Upper lobe of right lung (tissue), 1 donor: ENCODE results near the gene CACNB3. TPM values are rescaled to one million over a fixed set of nuclear protein-coding genes. Genes with fewer than 3 reads are reported as not detected.

Experiments used
- ATAC-seq: fragments of 200-7000 bp; cut with Tn5 transposase; one replicate; pipeline ENCODE4 v1.9.1; 2020; ENCODE audit warnings: mild to moderate bottlenecking, moderate library complexity
- DNase-seq: peaks from one replicate; pipeline ENCODE4 v3.0.0-alpha.2; 2020
- H3K27ac ChIP-seq: fragments of 200-600 bp; one replicate; pipeline ENCODE4 v1.8.0; 2022
- H3K27me3 ChIP-seq: fragments of 200-600 bp; one replicate; pipeline ENCODE4 v1.8.0; 2022; ENCODE audit warnings: mild to moderate bottlenecking
- H3K36me3 ChIP-seq: fragments of 200-600 bp; one replicate; pipeline ENCODE4 v1.8.0; 2022
- H3K4me1 ChIP-seq: fragments of 200-600 bp; one replicate; pipeline ENCODE4 v1.8.0; 2022
- H3K4me3 ChIP-seq: fragments of 200-600 bp; one replicate; pipeline ENCODE4 v1.8.0; 2022; ENCODE audit warnings: mild to moderate bottlenecking
- H3K9me3 ChIP-seq: fragments of 200-600 bp; one replicate; pipeline ENCODE4 v1.8.0; 2022
- intact Hi-C: fragments of 100-400 bp; cut with DNase I; formaldehyde crosslinking; loops from one replicate; pipeline ENCODE4 v1.11.0; 2022
- total RNA-seq: library from RNA; stranded (reverse); fragmentation: NEBNext Ultra II Directional; extraction: Animal tissue kit (Norgen Biotek cat#: 25700); gene quantifications from one replicate; pipeline ENCODE4 v1.2.1, GENCODE V29; 2021
- TF ChIP-seq, protein P1 (sequence below): fragments of 200-600 bp; IDR thresholded peaks from one replicate; pipeline ENCODE4 v1.8.0; 2022; ENCODE audit warnings: antibody characterized with exemption
- donor health status: DM: no; HTN: yes; CAD: no; lungs with severe emphysema.

CACNB3 gene
- total RNA-seq, 1 donor from 2014 or later: 24.4 TPM

DNA sequence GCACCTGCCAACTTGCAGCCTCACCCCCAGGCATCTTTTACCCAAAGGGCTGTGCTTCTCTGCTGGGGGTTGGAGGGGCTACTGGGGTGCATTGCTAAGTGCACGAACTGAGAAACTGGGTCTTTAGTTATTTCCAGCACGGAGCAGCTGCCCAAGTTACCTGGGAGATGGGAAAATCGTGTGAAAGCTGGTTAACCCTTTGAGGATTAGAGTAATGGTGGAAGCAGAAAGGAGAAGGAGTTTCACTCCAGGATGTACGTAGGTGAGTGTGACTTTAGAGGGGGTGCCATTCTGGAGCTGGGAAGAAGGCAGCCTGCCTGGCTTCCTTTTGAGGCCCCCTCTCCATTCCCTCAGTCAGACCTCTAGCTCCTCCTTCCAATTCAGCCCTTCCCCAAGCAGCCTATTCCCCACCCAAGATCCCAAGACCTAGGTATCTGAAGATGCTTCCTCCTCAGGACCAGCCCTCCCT, 28.4 kb upstream of the CACNB3 start:
- Histone ChIP-seq H3K9me3 (no peaks in the 10 kb centered on the region), H3K36me3 (no peaks in the 10 kb centered on the region), H3K27ac (peak overlapping the region; percentile 89), H3K4me3 (peak overlapping the region; percentile 85), H3K27me3 (no peaks in the 10 kb centered on the region), H3K4me1 (peaks cover 12% of the 10 kb centered on the region)
- ATAC-seq: no peak
- no peak for DNase-seq
- TF ChIP-seq, protein P1, sequence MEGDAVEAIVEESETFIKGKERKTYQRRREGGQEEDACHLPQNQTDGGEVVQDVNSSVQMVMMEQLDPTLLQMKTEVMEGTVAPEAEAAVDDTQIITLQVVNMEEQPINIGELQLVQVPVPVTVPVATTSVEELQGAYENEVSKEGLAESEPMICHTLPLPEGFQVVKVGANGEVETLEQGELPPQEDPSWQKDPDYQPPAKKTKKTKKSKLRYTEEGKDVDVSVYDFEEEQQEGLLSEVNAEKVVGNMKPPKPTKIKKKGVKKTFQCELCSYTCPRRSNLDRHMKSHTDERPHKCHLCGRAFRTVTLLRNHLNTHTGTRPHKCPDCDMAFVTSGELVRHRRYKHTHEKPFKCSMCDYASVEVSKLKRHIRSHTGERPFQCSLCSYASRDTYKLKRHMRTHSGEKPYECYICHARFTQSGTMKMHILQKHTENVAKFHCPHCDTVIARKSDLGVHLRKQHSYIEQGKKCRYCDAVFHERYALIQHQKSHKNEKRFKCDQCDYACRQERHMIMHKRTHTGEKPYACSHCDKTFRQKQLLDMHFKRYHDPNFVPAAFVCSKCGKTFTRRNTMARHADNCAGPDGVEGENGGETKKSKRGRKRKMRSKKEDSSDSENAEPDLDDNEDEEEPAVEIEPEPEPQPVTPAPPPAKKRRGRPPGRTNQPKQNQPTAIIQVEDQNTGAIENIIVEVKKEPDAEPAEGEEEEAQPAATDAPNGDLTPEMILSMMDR: no peak
- intact Hi-C loops: no loop called here

DNA sequence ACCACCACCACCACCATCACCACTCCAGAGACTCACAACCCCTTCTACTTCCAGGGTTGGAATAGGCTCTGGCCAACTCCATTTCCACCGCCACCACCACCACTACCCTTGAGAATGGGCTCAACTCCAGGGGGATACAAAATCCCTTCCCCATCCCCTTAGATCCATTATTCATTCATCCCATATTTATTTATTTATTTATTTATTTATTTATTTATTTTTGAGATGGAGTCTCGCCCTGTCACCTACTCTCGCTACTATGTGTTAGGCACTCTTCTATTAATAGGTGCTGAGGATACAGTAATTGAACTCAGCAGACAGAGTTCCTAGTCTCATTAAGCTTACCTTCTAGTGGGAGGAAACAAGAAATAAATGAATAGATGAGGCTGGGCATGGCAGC, 24.6 kb upstream of the CACNB3 start:
- Histone ChIP-seq H3K27ac (no peak overlapping the region), H3K4me3 (no peak overlapping the region), H3K4me1 (peaks cover 8% of the 10 kb centered on the region), H3K36me3 (no peaks in the 10 kb centered on the region), H3K9me3 (no peaks in the 10 kb centered on the region), H3K27me3 (no peaks in the 10 kb centered on the region)
- DNase-seq: no peak
- intact Hi-C loops: no loop called here
- TF ChIP-seq, protein P1: no peak
- no peak for ATAC-seq

DNA sequence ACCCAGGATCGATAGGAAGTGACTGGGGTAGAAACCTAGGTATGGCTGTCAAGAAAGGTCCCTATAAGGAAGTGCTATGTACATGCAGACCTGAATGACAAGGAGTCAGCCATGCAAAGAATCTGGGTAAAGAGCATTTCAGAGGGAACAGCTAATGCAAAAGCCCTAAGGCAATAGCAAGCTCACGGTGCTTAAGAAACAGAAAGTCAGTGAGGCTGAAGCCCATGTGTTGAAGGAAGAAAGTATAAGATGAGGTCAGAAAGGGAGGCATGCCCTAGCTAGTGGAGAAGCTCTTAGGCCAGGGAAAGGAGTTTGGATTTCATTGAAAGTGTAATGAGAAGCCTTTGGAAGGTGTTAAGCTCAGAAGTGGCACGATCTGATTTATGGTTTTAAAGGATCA, 23.4 kb upstream of the CACNB3 start:
- Histone ChIP-seq H3K4me3 (no peak overlapping the region), H3K9me3 (no peaks in the 10 kb centered on the region), H3K27me3 (peaks cover 5% of the 10 kb centered on the region), H3K36me3 (no peaks in the 10 kb centered on the region), H3K27ac (no peak overlapping the region), H3K4me1 (peaks cover 4% of the 10 kb centered on the region)
- ATAC-seq (no peak), DNase-seq (no peak)
- intact Hi-C loops: loop anchor here (1.0 kb wide), 1 partner anchor 42 kb away; no protein-coding TSS in a partner anchor
- TF ChIP-seq, protein P1: no peak

DNA sequence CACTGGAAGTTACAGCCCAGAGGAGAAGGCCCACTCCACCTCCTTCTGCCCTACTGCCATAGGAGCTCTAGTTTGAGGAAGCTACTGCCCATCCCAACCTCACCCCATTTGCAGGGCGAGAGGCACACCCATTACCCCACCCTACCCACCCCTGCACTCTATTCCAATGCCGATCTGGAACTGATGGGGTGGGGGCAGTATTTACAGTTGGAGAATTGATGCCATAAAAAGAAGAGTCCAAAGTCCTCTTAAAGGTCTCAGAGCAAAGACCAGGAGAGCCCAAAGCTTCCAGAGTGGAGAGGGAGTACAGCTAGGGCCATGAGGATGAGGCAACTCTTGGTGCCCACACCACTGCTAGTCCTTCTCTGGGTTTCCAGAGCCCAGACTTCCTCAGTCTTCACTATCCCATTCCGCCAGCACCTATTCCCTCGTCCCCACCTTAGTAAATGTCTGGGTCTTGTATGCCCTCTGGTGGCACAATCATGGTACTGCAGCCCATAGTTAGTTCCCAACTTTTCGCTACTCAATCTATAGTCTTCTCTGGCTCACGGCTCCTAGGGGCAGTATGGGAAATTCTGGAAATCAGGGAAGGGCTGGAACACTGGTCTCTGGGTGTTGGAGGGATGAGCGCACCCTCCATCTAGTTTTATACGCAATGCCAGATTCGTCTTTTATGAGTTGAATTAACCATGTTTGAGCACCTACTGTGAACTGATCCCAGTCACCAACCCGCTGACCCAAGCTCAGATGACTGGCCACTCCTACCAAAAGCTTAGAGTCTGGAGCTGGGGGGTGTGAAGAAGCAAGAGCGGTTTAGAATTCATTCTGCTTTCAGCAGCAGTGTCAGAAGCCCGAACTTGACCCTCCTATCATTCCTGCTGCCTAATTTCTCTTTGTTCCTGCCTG, 22.5 kb upstream of the CACNB3 start:
- Histone ChIP-seq H3K4me1 (peaks cover 4% of the 10 kb centered on the region), H3K9me3 (no peaks in the 10 kb centered on the region), H3K4me3 (no peak overlapping the region), H3K36me3 (no peaks in the 10 kb centered on the region), H3K27ac (no peak overlapping the region), H3K27me3 (peaks cover 5% of the 10 kb centered on the region)
- ATAC-seq (peak; percentile 98), DNase-seq (no peak)
- intact Hi-C loops: loop anchor here (1.0 kb wide), 1 partner anchor 43 kb away; no protein-coding TSS in a partner anchor
- TF ChIP-seq, protein P1: peak; percentile 94

DNA sequence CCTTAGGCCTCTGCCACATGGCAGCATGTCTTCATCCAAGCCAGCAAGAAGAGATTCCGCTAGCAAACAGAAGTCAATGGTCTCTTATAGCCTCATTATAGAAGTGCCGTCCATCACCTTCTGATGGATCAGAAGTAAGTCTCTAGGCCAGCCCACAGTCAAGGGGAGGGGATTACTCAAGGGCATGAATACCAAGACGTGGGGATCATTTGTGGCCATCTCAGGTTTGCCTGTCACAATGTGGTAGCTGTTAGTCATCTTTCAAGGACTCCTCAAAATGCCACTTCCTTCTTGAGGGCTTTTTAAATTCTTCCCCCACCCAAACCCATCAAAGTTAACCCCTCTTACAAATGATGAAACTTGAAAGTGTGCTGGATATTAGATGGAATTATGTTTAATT, 21.3 kb upstream of the CACNB3 start:
- no peak overlapping the region for H3K4me3 ChIP-seq
- intact Hi-C loops: no loop called here
- H3K9me3 ChIP-seq: no peaks in the 10 kb centered on the region
- ATAC-seq (peak; percentile 25), DNase-seq (no peak)
- H3K27ac ChIP-seq: no peak overlapping the region
- peaks cover 5% of the 10 kb centered on the region for H3K27me3 ChIP-seq
- H3K36me3 ChIP-seq: no peaks in the 10 kb centered on the region
- peaks cover 4% of the 10 kb centered on the region for H3K4me1 ChIP-seq
- TF ChIP-seq, protein P1: no peak
